Measurements from ENCODE around the gene RASA3.
"Not testable (repeated sequence)": the region's sequence is repeated elsewhere in the genome, so short reads cannot be mapped to it uniquely, and the experiment has no call there.

The RASA3 gene, protein sequence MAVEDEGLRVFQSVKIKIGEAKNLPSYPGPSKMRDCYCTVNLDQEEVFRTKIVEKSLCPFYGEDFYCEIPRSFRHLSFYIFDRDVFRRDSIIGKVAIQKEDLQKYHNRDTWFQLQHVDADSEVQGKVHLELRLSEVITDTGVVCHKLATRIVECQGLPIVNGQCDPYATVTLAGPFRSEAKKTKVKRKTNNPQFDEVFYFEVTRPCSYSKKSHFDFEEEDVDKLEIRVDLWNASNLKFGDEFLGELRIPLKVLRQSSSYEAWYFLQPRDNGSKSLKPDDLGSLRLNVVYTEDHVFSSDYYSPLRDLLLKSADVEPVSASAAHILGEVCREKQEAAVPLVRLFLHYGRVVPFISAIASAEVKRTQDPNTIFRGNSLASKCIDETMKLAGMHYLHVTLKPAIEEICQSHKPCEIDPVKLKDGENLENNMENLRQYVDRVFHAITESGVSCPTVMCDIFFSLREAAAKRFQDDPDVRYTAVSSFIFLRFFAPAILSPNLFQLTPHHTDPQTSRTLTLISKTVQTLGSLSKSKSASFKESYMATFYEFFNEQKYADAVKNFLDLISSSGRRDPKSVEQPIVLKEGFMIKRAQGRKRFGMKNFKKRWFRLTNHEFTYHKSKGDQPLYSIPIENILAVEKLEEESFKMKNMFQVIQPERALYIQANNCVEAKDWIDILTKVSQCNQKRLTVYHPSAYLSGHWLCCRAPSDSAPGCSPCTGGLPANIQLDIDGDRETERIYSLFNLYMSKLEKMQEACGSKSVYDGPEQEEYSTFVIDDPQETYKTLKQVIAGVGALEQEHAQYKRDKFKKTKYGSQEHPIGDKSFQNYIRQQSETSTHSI

DNA sequence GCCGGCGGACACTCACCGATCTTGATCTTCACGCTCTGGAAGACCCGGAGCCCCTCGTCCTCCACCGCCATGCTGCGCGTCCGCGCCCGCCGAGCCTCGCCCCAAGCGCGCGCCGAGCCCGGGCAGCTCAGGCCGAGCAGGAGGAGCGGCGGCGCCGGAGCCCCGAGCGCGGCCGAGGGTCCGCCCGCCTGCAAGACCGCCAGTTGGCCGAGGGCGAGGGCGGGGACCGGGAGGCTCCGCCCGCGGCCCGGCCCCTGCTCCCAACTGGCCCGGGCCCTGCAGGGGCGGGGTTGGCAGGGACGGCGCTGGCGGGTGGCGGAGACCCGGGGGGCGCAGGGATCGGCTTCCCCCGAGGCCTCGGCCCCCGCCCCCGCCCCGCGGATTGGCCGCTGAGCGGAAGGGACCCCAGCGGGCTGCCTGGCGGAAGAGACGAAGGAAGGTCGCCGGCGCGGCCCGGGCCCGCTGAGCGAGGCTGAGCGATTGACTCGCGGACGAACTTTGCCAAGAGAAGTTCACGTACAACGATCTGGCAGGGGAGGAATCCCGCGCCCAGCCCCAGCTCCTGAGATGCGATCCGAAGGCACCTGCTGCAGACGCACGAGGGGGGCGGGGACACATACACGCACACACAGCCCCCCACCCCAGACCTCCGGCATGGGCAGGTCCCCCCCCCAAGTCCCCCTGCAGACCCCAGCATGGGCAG, at the start of gene RASA3:
TSS of gene RASA3 (minus strand) at position 205 of the 703 bp plus-strand sequence. CDS start at position 71, 134 bp downstream.
- peak in 3 of 4 experiments; percentile 26 to 53 (median 53) for DNase-seq

DNA sequence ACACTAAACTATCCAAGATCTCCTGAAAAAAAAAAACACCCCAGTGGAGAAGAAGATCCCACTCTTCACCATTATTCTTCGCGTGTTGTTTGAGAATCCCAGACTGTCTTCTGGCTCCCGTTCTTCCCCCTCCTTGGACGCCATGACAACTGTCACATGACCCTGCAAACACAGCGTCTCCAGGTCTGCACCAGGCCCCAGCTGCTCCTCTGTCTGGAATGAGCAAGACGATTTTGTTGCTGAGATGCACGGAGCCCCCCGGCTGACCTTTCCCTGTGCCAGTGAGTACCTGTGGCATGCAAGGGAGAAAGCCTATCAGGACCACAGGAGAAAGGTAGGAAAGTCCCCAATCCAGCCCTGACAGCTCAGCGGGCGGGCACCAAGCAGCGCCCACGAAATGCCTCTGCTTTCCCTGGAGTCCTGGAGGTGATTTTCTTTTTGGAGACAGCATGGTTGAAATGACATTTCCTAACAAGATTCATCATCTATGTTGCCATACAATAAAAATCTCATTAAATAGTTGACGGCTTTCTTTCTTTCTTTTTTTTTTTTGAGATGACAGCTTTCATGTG, 46.8 kb upstream of the RASA3 start, which contains the start of gene CFAP97D2:
TSS of gene CFAP97D2 (plus strand) at position 171 of the 572 bp plus-strand sequence. CDS start at position 245, 74 bp downstream.
- no peak for DNase-seq

DNA sequence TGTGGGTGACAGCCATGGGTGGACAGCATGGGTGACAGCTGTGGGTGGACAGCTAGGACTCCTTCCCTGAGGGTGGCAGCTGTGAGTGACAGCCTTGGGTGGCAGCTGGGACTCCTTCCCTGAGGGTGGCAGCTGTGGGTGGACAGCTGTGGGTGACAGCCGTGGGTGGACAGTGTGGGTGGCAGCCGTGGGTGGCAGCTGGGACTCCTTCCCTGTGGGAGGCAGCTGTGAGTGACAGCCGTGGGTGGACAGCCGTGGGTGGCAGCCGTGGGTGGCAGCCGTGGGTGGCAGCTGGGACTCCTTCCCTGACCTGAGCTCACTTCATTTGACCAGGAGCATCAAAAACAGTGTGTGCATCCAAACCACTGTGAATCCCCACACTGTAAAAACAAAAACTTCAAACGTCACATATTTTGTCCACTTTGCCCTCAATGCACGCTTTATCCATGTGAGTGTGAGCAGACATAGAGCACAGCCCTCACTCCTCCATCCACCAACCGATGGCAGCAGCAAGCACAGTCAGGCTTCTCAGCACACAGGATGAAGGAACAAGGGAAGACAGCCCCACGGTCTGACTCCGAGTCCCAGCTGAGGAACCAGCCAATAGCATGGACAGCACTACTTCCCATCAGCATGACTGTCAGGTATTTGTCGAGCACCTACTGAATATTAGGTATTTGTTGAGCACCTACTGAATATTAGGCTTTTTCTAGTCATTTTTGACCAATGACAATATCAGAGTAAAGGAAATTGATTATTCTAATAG, 45.0 kb upstream of the RASA3 start:
- DNase-seq, result no peak

DNA sequence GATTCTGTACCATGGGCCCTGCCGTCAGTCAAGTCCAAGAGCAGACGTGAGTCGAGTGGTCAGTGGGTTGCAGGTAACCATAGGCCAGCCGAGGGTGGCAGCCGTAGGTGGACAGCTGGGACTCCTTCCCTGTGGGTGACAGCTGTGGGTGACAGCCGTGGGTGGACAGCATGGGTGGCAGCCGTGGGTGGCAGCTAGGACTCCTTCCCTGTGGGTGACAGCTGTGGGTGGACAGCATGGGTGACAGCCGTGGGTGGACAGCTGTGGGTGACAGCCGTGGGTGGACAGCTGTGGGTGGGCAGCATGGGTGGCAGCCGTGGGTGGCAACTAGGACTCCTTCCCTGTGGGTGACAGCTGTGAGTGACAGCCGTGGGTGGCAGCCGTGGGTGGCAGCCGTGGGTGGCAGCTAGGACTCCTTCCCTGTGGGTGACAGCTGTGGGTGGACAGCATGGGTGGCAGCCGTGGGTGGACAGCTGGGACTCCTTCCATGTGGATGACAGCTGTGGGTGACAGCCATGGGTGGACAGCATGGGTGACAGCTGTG, 44.0 kb upstream of the RASA3 start:
- not testable (repeated sequence) for DNase-seq

DNA sequence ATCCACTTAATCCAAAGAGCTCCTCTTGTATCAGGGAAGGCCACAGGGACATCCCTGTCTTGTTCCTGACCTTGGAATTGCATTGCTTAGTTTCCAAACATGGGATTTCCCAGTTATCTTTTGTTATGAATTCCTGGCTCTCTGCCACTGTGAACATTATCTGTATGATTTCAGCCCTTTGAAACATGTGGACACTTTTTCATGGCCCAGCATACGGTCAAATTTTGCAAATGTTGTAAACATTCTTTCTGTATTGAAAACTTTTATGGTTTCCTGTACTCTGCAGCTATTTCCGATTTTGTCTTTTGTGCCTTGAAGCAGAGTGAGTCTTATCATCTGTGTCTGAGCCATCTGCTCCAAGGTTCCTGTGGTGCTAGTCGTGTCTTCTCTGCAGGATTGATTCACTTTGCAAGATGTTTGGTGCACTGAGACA, 42.1 kb upstream of the RASA3 start:
- DNase-seq, result no peak

DNA sequence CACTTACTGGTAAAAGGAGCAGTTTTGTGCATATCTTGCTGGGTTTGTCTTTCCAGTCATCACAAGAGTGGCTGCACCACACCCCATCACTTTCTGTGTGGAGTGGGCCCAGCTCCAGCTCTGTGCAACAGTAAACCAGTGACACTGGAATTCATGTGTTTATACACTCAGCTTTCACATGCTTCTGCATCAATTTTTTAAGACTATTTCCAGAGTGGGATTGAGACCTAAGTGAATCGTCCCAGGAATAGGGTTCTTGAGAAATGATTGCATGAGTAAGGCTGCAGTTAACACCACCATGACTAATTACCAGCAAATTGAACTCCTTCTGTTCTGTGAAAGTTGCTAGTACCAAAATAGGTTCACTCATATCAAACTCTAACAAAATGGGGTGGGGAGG, 41.3 kb upstream of the RASA3 start:
- no peak for DNase-seq

DNA sequence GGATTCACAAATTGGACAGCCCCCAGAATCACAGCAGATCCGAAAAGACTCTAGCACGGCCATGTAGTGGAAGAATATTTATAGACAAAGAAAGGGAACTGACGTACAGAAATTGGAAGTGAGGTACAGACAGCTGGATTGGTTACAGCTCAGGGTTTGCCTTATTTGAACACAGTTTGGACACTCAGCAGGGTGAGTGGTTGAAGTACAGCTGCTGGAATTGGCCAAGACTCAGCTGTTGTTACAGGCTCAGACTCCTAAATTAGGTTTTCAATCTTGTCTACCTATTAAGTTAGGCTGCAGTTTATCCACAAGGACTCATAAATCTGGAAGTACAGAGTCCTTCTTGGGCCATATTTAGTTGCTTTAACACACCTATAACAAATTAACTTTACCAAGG, 40.8 kb upstream of the RASA3 start:
- DNase-seq, result no peak

DNA sequence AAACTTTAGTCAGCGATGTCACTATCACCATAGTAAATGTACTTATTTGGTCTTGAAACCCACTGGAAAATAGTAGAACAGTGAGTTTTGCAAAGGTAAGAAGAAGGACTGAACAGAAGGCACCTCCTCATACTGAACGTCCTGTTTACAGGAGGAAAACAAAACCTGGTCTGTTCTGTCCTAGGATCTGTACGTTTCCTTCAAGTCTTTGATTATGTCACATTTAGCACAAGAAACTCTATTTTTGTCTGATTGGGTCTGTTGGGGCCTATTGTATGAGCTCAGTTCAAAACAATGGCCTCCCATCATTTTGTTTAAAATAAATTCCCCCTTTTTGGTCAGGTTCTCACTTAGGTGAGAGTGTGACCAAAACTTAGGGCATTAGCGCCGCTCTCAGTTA, 35.5 kb upstream of the RASA3 start:
- DNase-seq, result no peak

DNA sequence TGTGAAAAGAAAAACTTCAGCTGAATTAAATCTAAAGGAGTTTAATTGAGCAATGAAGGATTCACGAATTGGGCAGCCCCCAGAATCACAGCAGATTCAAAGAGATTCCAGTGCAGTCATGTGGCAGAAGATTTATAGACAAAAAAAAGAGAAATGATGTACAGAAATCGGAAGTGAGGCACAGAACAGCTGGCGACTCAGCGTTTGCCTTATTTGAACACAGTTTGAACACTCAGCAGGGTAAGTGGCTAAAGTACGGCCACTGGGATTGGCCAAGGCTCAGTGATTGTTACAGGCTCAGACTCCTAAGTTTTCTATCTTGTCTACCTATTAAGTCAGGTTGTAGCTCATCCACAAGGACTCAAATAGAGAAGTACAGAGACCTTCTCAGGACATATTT, 35.0 kb upstream of the RASA3 start:
- DNase-seq, result no peak

DNA sequence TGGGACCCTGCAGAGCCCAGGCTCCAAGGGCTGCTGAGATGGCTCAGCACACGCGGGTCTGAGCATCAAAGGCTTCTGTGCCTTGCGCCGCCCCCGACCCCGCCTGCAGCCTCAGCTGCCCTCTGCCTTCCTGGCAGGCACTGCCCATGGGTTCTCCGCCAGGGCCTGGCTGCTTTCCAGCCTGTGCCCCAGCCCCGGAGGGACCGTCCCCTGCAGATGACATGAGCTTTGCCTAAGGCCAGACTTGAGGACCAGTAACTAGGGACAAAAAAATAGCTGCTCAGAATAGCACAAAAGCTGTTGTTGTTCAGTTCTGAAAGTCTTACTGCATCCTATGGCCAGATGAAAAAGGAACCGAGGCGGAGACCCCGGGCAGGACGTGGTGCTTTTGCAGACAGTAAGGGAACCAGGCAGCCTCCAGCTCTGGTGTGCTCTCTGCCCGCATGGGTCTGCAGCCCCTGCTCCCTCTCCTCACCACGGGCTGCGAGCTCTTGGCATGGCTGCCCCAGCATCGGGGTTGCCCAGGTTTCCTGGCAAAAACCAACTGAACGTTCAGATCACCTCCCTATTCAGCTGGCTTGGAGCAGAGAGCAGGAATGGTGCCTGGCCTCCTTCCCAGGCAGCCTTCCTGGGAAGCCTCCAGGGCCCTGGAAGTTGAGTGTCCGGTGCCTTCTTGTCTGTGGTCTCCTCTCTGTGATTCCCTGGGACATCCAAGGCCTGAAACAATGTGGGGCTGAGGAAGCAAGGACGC, 34.1 kb upstream of the RASA3 start:
- DNase-seq, result no peak

DNA sequence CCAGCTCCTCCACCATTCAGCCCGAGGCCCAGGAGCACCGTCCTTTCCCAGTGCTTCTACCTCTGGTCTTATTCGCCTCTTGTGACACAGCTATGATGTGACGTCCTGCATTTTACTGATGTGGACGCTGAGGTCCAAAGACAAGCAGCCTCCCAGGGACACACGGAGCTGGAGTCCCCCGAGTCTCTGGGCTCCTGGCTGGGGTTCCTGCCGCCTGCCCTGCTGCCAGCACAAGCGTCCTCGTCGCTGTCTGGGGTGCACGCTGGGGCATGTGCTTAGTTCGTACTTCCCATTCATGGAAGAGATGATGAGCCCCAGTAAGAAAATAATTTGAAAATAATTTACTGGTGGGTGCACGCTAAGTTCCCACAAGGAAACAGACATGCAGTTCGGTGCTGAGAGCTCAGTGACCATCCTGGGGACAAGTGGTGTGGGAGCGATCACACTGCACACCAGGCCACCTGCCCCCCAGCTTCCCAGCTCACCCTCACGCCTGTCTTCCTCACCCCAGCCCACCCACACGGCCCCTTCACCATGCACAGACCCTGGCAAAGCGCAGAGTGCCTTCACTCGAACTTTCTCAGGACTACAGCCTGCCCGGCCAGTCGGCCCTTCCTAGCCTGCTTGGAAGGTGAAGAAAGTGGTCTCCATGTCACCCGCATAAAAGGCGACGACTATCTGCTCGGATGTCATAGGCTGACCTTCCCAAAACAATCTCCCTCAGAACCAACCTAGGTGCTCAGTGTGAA, 32.4 kb upstream of the RASA3 start:
- DNase-seq, result no peak

DNA sequence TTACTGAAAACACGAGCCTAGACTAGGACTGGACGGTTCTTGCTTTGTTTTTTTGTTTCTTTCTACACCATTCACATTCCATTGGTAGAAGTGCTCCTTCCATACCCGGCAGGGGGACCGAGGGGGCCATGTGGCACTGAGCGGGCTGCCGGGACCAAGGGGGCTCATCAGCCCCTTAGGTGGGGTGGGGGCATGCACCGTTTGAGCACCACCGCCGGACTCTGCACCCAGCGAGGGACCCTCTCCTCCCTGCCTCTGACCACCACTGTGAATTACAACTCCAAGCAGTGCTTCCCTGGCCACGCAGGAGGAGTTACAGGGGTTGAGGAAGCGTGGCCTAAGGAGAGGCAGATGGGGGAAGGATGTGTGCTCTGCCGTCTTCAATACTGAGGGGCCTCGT, 31.6 kb upstream of the RASA3 start:
- DNase-seq, result no peak

DNA sequence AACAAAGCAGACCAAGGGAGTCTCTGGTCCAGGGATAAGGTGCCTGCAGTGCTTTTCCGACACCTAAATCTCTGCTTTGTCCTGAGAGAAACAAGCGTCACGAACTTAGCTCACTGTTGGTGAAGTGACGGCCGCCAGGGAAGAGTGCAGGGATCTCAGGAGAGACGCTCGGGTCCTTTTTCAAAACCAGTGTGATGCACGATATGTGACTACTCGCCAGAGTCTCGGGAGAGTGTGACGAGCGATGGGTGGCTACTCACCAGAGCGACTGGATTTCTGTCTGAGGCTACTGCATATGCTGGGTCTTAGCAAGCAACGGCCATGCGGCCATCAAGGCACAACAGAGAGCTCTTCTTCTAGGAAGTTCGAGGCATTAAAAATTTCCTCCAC, 30.1 kb upstream of the RASA3 start:
- DNase-seq, result no peak

DNA sequence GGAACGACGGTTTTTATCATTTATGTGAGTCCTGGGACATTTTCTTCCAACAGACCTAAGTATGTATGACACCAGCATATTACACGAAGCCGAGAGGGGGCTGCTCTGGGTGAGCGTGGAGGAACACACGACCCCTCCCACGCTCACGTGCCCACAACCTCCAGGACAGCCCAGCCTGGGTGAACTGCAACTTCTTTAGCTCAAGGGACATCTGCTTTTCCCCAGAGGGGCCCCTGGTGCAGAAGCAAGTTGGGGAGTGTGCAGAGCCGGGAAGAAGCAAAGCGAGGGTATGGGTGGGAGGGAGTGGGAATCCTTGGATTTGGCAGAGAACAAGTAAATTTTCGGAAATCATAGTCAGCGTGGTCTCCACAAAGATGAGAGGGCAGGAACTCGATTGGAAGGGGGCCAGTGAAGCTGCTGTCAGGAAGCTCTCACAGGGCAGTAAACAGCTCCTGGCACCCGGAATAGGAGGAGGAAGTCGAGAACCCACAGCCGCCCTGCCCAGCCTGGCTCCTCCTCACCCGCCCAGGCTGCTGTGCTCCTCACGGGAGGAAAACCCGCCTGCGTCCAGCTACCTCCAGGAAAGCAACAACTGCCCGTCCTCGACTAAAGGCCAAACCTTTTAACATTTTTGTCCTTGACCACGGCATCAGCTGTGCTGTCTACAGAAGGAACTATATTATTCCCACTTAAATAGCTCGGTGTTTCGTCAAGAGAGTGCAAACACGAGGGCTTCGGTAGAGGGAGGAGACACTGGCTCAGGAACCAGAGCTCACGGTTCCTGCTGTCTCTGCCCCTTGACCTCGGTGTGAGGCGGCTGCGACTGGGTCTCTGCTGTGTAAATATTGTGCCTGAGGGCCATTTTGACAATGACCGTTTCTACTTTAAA, 29.5 kb upstream of the RASA3 start:
- no peak for DNase-seq

DNA sequence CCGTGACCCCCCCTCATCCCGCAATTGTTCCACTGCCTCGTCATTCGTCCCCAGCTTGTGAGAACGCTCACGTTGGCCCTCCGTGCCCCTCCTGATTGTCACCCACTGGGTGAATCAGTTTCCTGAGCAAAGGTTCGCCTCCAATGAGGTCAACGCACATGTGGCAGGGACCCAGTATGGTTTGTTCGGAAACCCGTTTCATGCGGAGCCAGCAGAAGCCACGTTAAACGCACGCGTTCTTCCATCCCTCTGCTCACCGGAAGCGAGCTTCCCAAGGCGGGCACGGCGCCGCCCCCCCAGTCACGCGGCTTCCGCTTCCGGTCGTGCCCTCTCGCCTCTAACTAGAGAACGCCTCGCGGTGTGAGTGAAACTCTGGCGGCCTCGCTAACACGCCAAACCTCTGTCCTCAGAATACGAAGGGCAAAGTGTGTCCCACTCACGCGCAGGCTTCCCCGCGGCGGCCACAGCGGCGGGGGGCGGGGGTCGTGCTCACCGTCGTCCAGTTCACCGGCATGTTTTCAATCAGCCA, 28.7 kb upstream of the RASA3 start:
- no peak for DNase-seq

DNA sequence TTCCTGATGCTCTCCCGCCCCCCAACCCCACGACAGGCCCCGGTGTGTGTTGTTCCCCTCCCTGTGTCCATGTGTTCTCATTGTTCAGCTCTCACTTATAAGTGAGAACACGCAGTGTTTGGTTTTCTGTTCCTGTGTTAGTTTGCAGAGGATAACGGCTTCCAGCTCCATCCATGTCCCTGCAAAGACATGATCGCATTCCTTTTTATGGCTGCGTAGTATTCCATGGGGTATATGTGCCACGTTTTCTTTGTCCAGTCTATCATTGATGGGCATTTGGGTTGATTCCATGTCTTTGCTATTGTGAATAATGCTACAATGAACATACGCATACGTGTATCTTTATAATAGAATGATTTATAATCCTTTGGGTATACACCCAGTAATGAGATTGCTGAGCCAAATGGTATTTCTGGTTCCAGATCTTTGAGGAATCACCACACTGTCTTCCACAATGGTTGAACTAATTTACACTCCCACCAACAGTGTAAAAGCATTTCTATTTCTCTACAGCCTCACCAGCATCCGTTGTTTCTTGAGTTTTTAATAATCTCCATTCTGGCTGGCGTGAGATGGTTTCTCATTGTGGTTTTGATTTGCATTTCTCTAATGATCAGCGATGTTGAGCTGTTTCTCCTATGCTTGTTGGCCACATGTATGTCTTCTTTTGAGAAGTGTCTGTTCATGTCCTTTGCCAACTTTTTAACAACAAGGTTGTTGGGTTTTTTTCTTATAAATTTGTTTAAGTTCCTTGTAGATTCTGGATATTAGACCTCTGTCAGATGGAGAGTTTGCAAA, 26.6 kb upstream of the RASA3 start:
- DNase-seq, result not testable (repeated sequence)

DNA sequence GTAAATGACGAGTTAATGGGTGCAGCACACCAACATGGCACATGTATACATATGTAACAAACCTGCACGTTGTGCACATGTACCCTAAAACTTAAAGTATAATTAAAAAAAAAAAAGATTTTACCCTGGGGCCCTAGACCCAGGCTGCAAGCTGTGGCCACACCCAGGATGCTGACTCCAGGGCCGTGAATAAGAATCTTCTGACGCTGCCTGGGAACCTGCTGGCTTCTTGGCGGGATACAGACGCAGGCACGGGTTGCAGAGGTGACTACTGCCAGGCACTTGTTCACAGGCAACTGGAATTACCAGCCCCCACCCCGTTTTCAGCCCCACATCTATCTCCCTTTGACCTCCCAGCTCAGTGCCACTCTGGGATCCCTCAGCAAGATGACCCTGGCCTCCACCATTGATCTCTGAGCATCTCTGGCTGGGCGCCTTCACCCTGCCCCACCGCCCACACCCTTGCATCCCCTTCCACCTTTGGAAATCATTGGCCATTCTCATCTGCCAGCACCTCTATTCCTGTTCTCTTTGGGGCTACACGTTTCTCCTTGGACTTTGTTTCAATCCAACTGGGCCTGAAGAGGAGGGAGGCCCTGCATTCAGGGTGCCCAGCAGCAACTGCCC, 25.6 kb upstream of the RASA3 start:
- DNase-seq, result no peak
